GM12878 (cell line): ENCODE results near the gene FRAS1. TPM values are rescaled to one million over a fixed set of nuclear protein-coding genes. Genes with fewer than 3 reads are reported as not detected.

Experiments
- ATAC-seq: fragments of 200-7000 bp; cut with Tn5 transposase; 3 replicates; pipeline ENCODE4 v1.9.1; 2020; ENCODE audit warnings: mild to moderate bottlenecking, moderate library complexity
- BruUV-seq: library from RNA; stranded (reverse); fragments of 400-500 nt; replicated peaks from 2 replicates; lab custom pipeline; 2021; lab: Mats Ljungman, UMichigan
- CTCF ChIA-PET: fragments of 300-600 bp; sonication (Branson Sonifier 250); formaldehyde crosslinking; extraction: SDS; loops from one replicate; lab custom pipeline; 2021; ENCODE audit warnings: inconsistent platforms; lab: Yijun Ruan, JAX
- POLR2A ChIA-PET: fragments of 350-600 bp; formaldehyde crosslinking; extraction: SDS; loops from one replicate; lab custom pipeline; 2021; ENCODE audit warnings: inconsistent platforms; lab: Charles Lee
- RAD21 ChIA-PET: fragments of 300-600 bp; sonication (Branson Sonifier 250); formaldehyde crosslinking; loops from one replicate; lab custom pipeline; 2023; ENCODE audit warnings: antibody characterized with exemption; ENCODE audit not compliant: unreplicated experiment; lab: Charles Lee
- SMC1A ChIA-PET: fragments of 300-600 bp; sonication (Branson Sonifier 250); formaldehyde crosslinking; loops from one replicate; lab custom pipeline; 2023; ENCODE audit not compliant: unreplicated experiment, uncharacterized antibody; lab: Charles Lee
- DNase-seq: peaks from one replicate; pipeline ENCODE4 v3.0.0-alpha.2; 2011; ENCODE audit warnings: low read depth, low spot score
- FAIRE-seq: peaks from 3 replicates; lab custom pipeline; 2011; peaks lifted over from hg19 to GRCh38; lab: Jason Lieb, UNC
- H2AFZ ChIP-seq: 2 replicates; pipeline ENCODE4 v1.6.0; 2011; ENCODE audit warnings: low read depth, low read length, control low read depth; ENCODE audit not compliant: control insufficient read depth
- H3K27ac ChIP-seq: 2 replicates; pipeline ENCODE4 v1.5.1; 2011; ENCODE audit warnings: control low read depth; ENCODE audit not compliant: control insufficient read depth, insufficient read depth
- H3K27me3 ChIP-seq, 2 experiments: replicated peaks in 1 of 2; 2 replicates each; pipeline versions ENCODE4 v1.6.0 to v1.6.1; 2011; ENCODE audit warnings: low read length in 1 of 2; ENCODE audit not compliant: control insufficient read depth in 2 of 2, insufficient read depth in 2 of 2
- H3K36me3 ChIP-seq, 2 experiments: 2 replicates each; pipeline ENCODE4 v1.5.1; 2011; ENCODE audit warnings: low read length in 1 of 2; ENCODE audit not compliant: control insufficient read depth in 2 of 2, insufficient read depth in 2 of 2
- H3K4me1 ChIP-seq: 2 replicates; pipeline ENCODE4 v1.6.1; 2011; ENCODE audit warnings: mild to moderate bottlenecking, low read length, moderate library complexity, mixed read lengths; ENCODE audit not compliant: control insufficient read depth, insufficient read depth
- H3K4me2 ChIP-seq: 2 replicates; pipeline ENCODE4 v1.6.0; 2011; ENCODE audit warnings: control low read depth; ENCODE audit not compliant: control insufficient read depth, insufficient read depth
- H3K4me3 ChIP-seq: fragments of 200-600 bp; sonication (generic); 2 replicates; pipeline ENCODE4 v1.5.1; 2016
- H3K79me2 ChIP-seq: 2 replicates; pipeline ENCODE4 v1.6.0; 2011; ENCODE audit warnings: low read length; ENCODE audit not compliant: control insufficient read depth, insufficient read depth
- H3K9ac ChIP-seq: 2 replicates; pipeline ENCODE4 v1.8.0; 2011; ENCODE audit warnings: low read length, control low read depth, mixed read lengths; ENCODE audit not compliant: control insufficient read depth, insufficient read depth
- H3K9me3 ChIP-seq: replicated peaks from 3 replicates; pipeline ENCODE4 v1.5.1; 2011; ENCODE audit warnings: mild to moderate bottlenecking, low read length; ENCODE audit not compliant: control insufficient read depth, insufficient read depth
- H4K20me1 ChIP-seq: 2 replicates; pipeline ENCODE4 v1.6.0; 2011; ENCODE audit not compliant: control insufficient read depth, insufficient read depth
- ASH2L ChIP-seq: fragments of 300-600, 200-600 bp; sonication (generic); IDR thresholded peaks from 2 replicates; pipeline ENCODE4 v1.6.1; 2017; ENCODE audit warnings: low read depth, mild to moderate bottlenecking, borderline replicate concordance
- E4F1 ChIP-seq: fragments of 450-650 bp; IDR thresholded peaks from 2 replicates; pipeline ENCODE4 v1.6.1; 2018; ENCODE audit warnings: borderline replicate concordance, mild to moderate bottlenecking; ENCODE audit not compliant: partially characterized antibody
- MEF2B ChIP-seq: fragments of 450-650 bp; IDR thresholded peaks from 2 replicates; pipeline ENCODE4 v1.6.1; 2018; ENCODE audit warnings: mild to moderate bottlenecking, moderate library complexity; ENCODE audit not compliant: partially characterized antibody, poor library complexity, severe bottlenecking
- MTA3 ChIP-seq: IDR thresholded peaks from 2 replicates; pipeline ENCODE4 v1.6.1; 2012; ENCODE audit warnings: low read length, inconsistent platforms, borderline replicate concordance
- SMARCA5 ChIP-seq: fragments of 450-650 bp; IDR thresholded peaks from 2 replicates; pipeline ENCODE4 v1.6.1; 2017; ENCODE audit warnings: mild to moderate bottlenecking
- ZSCAN29 ChIP-seq: fragments of 450-650 bp; IDR thresholded peaks from 2 replicates; pipeline ENCODE4 v1.6.1; 2017; ENCODE audit warnings: mild to moderate bottlenecking, moderate library complexity
- WGBS: methylation state at CpG from one replicate; pipeline ENCODE4 v1.1.6; 2016; ENCODE audit warnings: low lambda C conversion rate; ENCODE audit not compliant: insufficient replicate concordance, insufficient coverage; ENCODE audit errors: missing lambda C conversion rate; 5-methylcytosine and 5-hydroxymethylcytosine counted together
- in situ Hi-C: fragments of 300-500 bp; cut with MboI; formaldehyde crosslinking; loops from 9 replicates; pipeline ENCODE4 v1.14.3; 2018; ENCODE audit warnings: mixed read lengths
- intact Hi-C: fragments of 100-400 bp; cut with micrococcal nuclease; formaldehyde crosslinking; loops from one replicate; pipeline ENCODE4 v1.14.2; 2022; ENCODE audit not compliant: unreplicated experiment
- polyA plus RNA-seq, 11 experiments: library from polyadenylated mRNA; depleted of rRNA in 4 of 11; unstranded in 6 of 11; stranded (reverse) in 5 of 11; fragments of >200 nt; fragmentation: Nextera tagmentation in 4 of 11; fragmentation: Illumina TruSeq in 1 of 11; extraction: Ambion mirVana in 4 of 11; extraction: Trizol in 1 of 11; gene quantifications; 1 replicate in 1 of 11; 2 replicates in 10 of 11; pipeline versions ENCODE4 v1.2.1 to v1.2.3, GENCODE V29; 2011 to 2016; ENCODE audit warnings: inconsistent platforms in 2 of 11, missing spikeins in 2 of 11, low read depth in 1 of 11
- total RNA-seq, 4 experiments: library from RNA; depleted of rRNA in 3 of 4; stranded (reverse); fragments of >200 nt in 3 of 4; fragmentation: Illumina TruSeq in 1 of 4; extraction: Trizol in 1 of 4; gene quantifications; 2 replicates each; pipeline versions ENCODE4 v1.2.1 to v1.2.3, GENCODE V29; 2013 to 2021

The FRAS1 gene
- total and polyA plus RNA-seq, 10 of the 15 experiments (the other 5 are each of a cell fraction or from before 2014, with no cell fraction given), result 0.08 to 11.7 (median 0.20) TPM

DNA sequence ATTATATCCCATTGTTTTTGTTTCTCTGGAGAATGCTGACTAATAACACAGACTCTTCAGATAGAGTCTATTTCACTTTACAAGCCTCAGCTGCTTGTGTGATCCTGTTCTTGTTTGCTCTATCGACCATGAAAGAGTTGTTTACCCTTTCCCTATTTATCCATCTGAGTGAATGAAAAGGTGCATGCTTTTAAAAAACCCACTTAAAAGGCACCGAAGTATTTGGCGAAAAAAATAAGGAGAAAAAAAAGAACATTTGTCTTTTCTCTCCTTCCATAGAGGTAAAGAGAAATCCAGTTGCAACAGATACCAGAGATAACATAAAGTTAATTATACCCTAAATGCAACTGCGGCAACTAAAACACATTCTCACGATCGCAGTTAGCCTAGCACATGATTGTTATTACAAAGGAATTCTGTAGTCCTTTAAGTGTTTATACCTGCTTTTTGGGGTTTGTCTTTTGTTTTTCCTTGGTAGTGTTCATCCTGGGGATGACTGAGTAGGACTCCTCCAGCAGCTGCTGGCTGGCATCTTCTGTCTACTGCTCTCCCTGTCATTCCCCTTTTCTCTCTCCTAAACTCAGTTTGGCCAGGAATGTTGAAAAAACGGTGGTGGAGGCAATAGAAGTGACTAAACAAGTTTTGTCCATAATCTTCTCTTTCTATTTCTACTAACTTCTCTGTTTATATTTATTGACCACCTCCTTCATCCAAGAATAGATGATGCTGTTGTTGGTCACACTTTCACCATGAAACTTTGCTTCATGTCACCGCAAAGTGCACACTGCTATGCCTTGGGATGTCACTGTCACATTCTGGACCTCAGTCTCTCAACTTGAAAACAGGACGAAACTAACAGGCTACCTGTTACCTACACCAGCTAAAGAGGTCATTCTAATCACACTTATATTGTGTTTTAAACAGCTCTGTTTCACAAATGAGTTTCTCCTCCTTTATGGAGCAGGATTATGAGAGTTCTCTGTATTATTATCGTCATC is 41.9 kb upstream of the FRAS1 start:
- Histone ChIP-seq H3K4me1 (no peaks in the 10 kb centered on the region), H3K4me3 (no peak overlapping the region), H3K79me2 (no peaks in the 10 kb centered on the region), H3K9ac (no peak overlapping the region), H2AFZ (no peak overlapping the region), H3K27me3 (no peaks in the 10 kb centered on the region), H4K20me1 (no peaks in the 10 kb centered on the region), H3K36me3 (no peaks in the 10 kb centered on the region), H3K27ac (no peak overlapping the region), H3K4me2 (no peak overlapping the region), H3K9me3 (no peaks in the 10 kb centered on the region)
- POLR2A ChIA-PET, result no interaction called here
- FAIRE-seq, result no peak
- CTCF ChIA-PET, result no interaction called here
- in situ Hi-C loops, result no loop called here
- BruUV-seq, result no TSS peak
- SMC1A ChIA-PET, result no interaction called here
- no peak for ATAC-seq
- 32% methylated on average over 10 of the region's 10 CpGs for WGBS
- DNase-seq, result no peak
- TF ChIP-seq ZSCAN29 (no peak), ASH2L (no peak), SMARCA5 (no peak), MTA3 (no peak), E4F1 (no peak), MEF2B (no peak)
- TF ChIP-seq, all 136 proteins: peak for 0
- RAD21 ChIA-PET, result no interaction called here
- intact Hi-C loops, result no loop called here
